Gastrocnemius medialis (tissue), 4 donors: ENCODE data around the gene TRMT1L.

Experiments used
- CTCF ChIP-seq, 5 experiments: fragments of 450-650 bp in 3 of 5; fragments of 200-600 bp in 2 of 5; sonication (generic) in 2 of 5; IDR thresholded peaks in 4 of 5; conservative IDR thresholded peaks in 1 of 5; 1 replicate in 4 of 5; 2 replicates in 1 of 5; pipeline ENCODE4 v1.5.1; 2016 to 2019; ENCODE audit warnings: antibody characterized with exemption in 5 of 5, mild to moderate bottlenecking in 3 of 5, moderate library complexity in 3 of 5
- POLR2A ChIP-seq, 2 donors: fragments of 450-650 bp; IDR thresholded peaks; one replicate each; pipeline ENCODE4 v1.6.1; 2017; ENCODE audit warnings: antibody characterized with exemption in 2 of 2, mild to moderate bottlenecking in 2 of 2, moderate library complexity in 2 of 2

- TF ChIP-seq POLR2A (IDR thresholded peaks at IDR 0.05) (no peak), CTCF (IDR thresholded peaks at IDR 0.05 in 4 of 5, conservative IDR thresholded peaks at IDR 0.05 in 1 of 5) (no peak)
These were observed 17.5 kb downstream of the TRMT1L start for GRCh38 chr1:185139246-185139645.
